GM12891 (cell line): ENCODE results near the gene NCAPH2.

Experiments used
- PAX5 ChIP-seq: IDR thresholded peaks from 2 replicates; pipeline ENCODE4 v1.6.1; 2011; ENCODE audit warnings: low read length, moderate library complexity, mild to moderate bottlenecking; ENCODE audit not compliant: insufficient read depth, severe bottlenecking
- POLR2A ChIP-seq: IDR thresholded peaks from 2 replicates; pipeline ENCODE4 v1.6.1; 2011; ENCODE audit warnings: low read depth, low read length, control low read depth
- POLR2AphosphoS5 ChIP-seq: IDR thresholded peaks from 2 replicates; pipeline ENCODE4 v1.6.1; 2011; ENCODE audit warnings: low read depth, low read length, control low read depth
- POU2F2 ChIP-seq: IDR thresholded peaks from 2 replicates; pipeline ENCODE4 v1.6.1; 2011; ENCODE audit warnings: low read depth, mild to moderate bottlenecking, control low read depth, low read length, moderate library complexity
- SPI1 ChIP-seq: IDR thresholded peaks from 2 replicates; pipeline ENCODE4 v1.6.1; 2011; ENCODE audit warnings: low read depth, low read length, control low read depth
- TAF1 ChIP-seq: IDR thresholded peaks from 2 replicates; pipeline ENCODE4 v1.6.1; 2011; ENCODE audit warnings: low read depth, low read length, control low read depth

GRCh38 chr22:50502096-50502495 is 5.9 kb upstream of the NCAPH2 start:
- no peak for TF ChIP-seq POLR2AphosphoS5
- no peak for TF ChIP-seq POLR2A
- no peak for TF ChIP-seq TAF1
- no peak for TF ChIP-seq POU2F2
- no peak for TF ChIP-seq SPI1
- no peak for TF ChIP-seq PAX5
